Endothelial cell of umbilical vein (primary cell): ENCODE measurements around the gene AQP12B. TPM values are rescaled to one million over a fixed set of nuclear protein-coding genes. Genes with fewer than 3 reads are reported as not detected.

Experiments used
- BruUV-seq: library from RNA; stranded (reverse); fragments of 400-500 nt; replicated peaks from 2 replicates; lab custom pipeline; 2021; lab: Mats Ljungman, UMichigan
- CTCF ChIA-PET: fragments of 300-600, 350-600 bp; sonication (Branson Sonifier 250); formaldehyde crosslinking; loops from one replicate; lab custom pipeline; 2021; ENCODE audit warnings: antibody characterized with exemption, inconsistent platforms; lab: Charles Lee
- POLR2A ChIA-PET: fragments of 300-600, 350-600 bp; sonication (Branson Sonifier 250); formaldehyde crosslinking; loops from one replicate; lab custom pipeline; 2021; ENCODE audit warnings: antibody characterized with exemption, inconsistent platforms; lab: Charles Lee
- DNase-seq: peaks from one replicate; pipeline ENCODE4 v3.0.0-alpha.2; 2011; ENCODE audit warnings: low read depth, low spot score
- FAIRE-seq: peaks from 2 replicates; lab custom pipeline; 2011; peaks lifted over from hg19 to GRCh38; lab: Jason Lieb, UNC
- H2AFZ ChIP-seq: 2 replicates; pipeline ENCODE4 v1.6.0; 2012; ENCODE audit warnings: low read depth, low read length, control low read depth, inconsistent platforms
- H3K27ac ChIP-seq: 2 replicates; pipeline ENCODE4 v1.5.1; 2011; ENCODE audit warnings: low read depth, mild to moderate bottlenecking, control low read depth, low read length, moderate library complexity; ENCODE audit not compliant: insufficient read depth
- H3K27me3 ChIP-seq, 2 experiments: 2 replicates each; pipeline versions ENCODE4 v1.6.0 to v1.6.1; 2011; ENCODE audit warnings: low read length in 2 of 2, mixed read lengths in 1 of 2; ENCODE audit not compliant: control insufficient read depth in 2 of 2, insufficient read depth in 2 of 2
- H3K36me3 ChIP-seq, 2 experiments: 2 replicates in 1 of 2; 3 replicates in 1 of 2; pipeline ENCODE4 v1.5.1; 2011; ENCODE audit warnings: low read length in 2 of 2, mild to moderate bottlenecking in 1 of 2, moderate library complexity in 1 of 2; ENCODE audit not compliant: control insufficient read depth in 2 of 2, insufficient read depth in 2 of 2; ENCODE audit errors: extremely low read depth in 1 of 2
- H3K4me1 ChIP-seq: 3 replicates; pipeline ENCODE4 v1.5.1; 2011; ENCODE audit warnings: mild to moderate bottlenecking, low read length; ENCODE audit not compliant: control insufficient read depth, insufficient read depth; ENCODE audit errors: extremely low read depth
- H3K4me2 ChIP-seq: 2 replicates; pipeline ENCODE4 v1.6.1; 2011; ENCODE audit warnings: low read length, control low read depth, mixed read lengths; ENCODE audit not compliant: insufficient read depth
- H3K4me3 ChIP-seq, 3 experiments: fragments of 200-600 bp in 1 of 3; sonication (generic), shearing (Covaris generic) in 1 of 3; replicated peaks in 1 of 3; 2 replicates each; pipeline ENCODE4 v1.5.1; 2011 to 2016; ENCODE audit warnings: control low read depth in 3 of 3, low read length in 3 of 3, mild to moderate bottlenecking in 2 of 3, inconsistent platforms in 1 of 3, low read depth in 1 of 3, moderate library complexity in 1 of 3; ENCODE audit not compliant: insufficient read depth in 1 of 3
- H3K79me2 ChIP-seq: 2 replicates; pipeline ENCODE4 v1.6.0; 2012; ENCODE audit warnings: low read length, inconsistent platforms; ENCODE audit not compliant: control insufficient read depth, insufficient read depth
- H3K9ac ChIP-seq: replicated peaks from 2 replicates; pipeline ENCODE3; 2011; ENCODE audit warnings: low read length, control low read depth; ENCODE audit not compliant: insufficient read depth; ENCODE audit errors: extremely low read depth
- H3K9me1 ChIP-seq: replicated peaks from 3 replicates; pipeline ENCODE4 v1.6.0; 2011; ENCODE audit warnings: mild to moderate bottlenecking, low read length; ENCODE audit not compliant: control insufficient read depth, insufficient read depth; ENCODE audit errors: extremely low read depth
- H3K9me3 ChIP-seq: replicated peaks from 2 replicates; pipeline ENCODE4 v1.5.1; 2012; ENCODE audit warnings: low read length, inconsistent platforms; ENCODE audit not compliant: control insufficient read depth, insufficient read depth
- H4K20me1 ChIP-seq: replicated peaks from 2 replicates; pipeline ENCODE3; 2011; ENCODE audit warnings: mild to moderate bottlenecking, low read length; ENCODE audit not compliant: control insufficient read depth, insufficient read depth; ENCODE audit errors: extremely low read depth
- CTCF ChIP-seq, 2 donors: IDR thresholded peaks; 1 replicate in 1 of 2; 2 replicates in 1 of 2; pipeline ENCODE4 v1.5.1; 2011; ENCODE audit warnings: low read length in 2 of 2, mild to moderate bottlenecking in 2 of 2, moderate library complexity in 2 of 2, control low read depth in 1 of 2, inconsistent platforms in 1 of 2, low read depth in 1 of 2; ENCODE audit not compliant: insufficient read depth in 1 of 2; ENCODE audit errors: extremely low read depth in 1 of 2
- EZH2 ChIP-seq: IDR thresholded peaks from 2 replicates; pipeline ENCODE4 v1.6.1; 2012; ENCODE audit warnings: borderline replicate concordance, low read depth, mild to moderate bottlenecking, moderate library complexity, low read length, inconsistent platforms; ENCODE audit not compliant: severe bottlenecking
- FOS ChIP-seq: IDR thresholded peaks from 2 replicates; pipeline ENCODE4 v1.6.1; 2011; ENCODE audit warnings: mild to moderate bottlenecking, low read length, moderate library complexity, borderline replicate concordance; ENCODE audit not compliant: insufficient read depth
- GATA2 ChIP-seq: IDR thresholded peaks from 2 replicates; pipeline ENCODE4 v1.7.0; 2011; ENCODE audit warnings: low read depth, mild to moderate bottlenecking, moderate library complexity, mixed read lengths, low read length; ENCODE audit not compliant: insufficient read length, insufficient read depth
- JUN ChIP-seq: IDR thresholded peaks from 2 replicates; pipeline ENCODE4 v1.6.1; 2011; ENCODE audit warnings: borderline replicate concordance, low read depth; ENCODE audit not compliant: insufficient read length, insufficient read depth
- MAX ChIP-seq: IDR thresholded peaks from 2 replicates; pipeline ENCODE4 v1.6.1; 2011; ENCODE audit not compliant: insufficient read depth, insufficient read length
- MYC ChIP-seq: IDR thresholded peaks from one replicate; pipeline ENCODE4 v1.6.1; 2011; ENCODE audit warnings: mild to moderate bottlenecking, low read depth, low read length
- POLR2A ChIP-seq: IDR thresholded peaks from 2 replicates; pipeline ENCODE4 v1.6.1; 2012; ENCODE audit warnings: low read depth, mild to moderate bottlenecking, control low read depth, low read length
- POLR2AphosphoS5 ChIP-seq: IDR thresholded peaks from 2 replicates; pipeline ENCODE4 v1.6.1; 2012; ENCODE audit warnings: low read depth, mild to moderate bottlenecking, control low read depth, low read length, moderate library complexity; ENCODE audit not compliant: insufficient read depth
- dilution Hi-C: fragments of 300-500 bp; cut with MboI; formaldehyde crosslinking; loops from one replicate; pipeline ENCODE4 v1.15.0; 2019; ENCODE audit warnings: low sequenced_read_pairs; ENCODE audit not compliant: extremely low pct_ligation_motif_present
- intact Hi-C: fragments of 100-400 bp; cut with micrococcal nuclease; formaldehyde crosslinking; loops from one replicate; pipeline ENCODE4 v1.10.0; 2022
- polyA plus RNA-seq, 4 experiments: library from polyadenylated mRNA; depleted of rRNA in 3 of 4; stranded (reverse) in 3 of 4; unstranded in 1 of 4; fragments of >200 nt; gene quantifications; 2 replicates each; pipeline versions ENCODE4 v1.2.1 to v1.2.3, GENCODE V29; 2011 to 2012; ENCODE audit warnings: missing spikeins in 1 of 4
- total RNA-seq: library from RNA; stranded (reverse); gene quantifications from 2 replicates; pipeline ENCODE4 v1.2.3, GENCODE V29; 2021

AQP12B gene
- total and polyA plus RNA-seq, 2 donors (not counting 3 experiments of a cell fraction or from before 2014, with no cell fraction given) = not detected

- H3K4me3 ChIP-seq = no peak overlapping the region
- FAIRE-seq (no peak), DNase-seq (no peak)
- H3K9me1 ChIP-seq = no peaks in the 10 kb centered on the region
- ChIA-PET POLR2A (no interaction called here), CTCF (interaction anchor here (1.7 kb wide), 1 partner anchor 122 kb away, joined by 5 read pairs; no protein-coding TSS in a partner anchor)
- intact Hi-C loops = no loop called here
- H3K4me2 ChIP-seq = no peak overlapping the region
- no peaks in the 10 kb centered on the region for H3K4me1 ChIP-seq
- BruUV-seq = no TSS peak
- dilution Hi-C loops = no loop called here
- TF ChIP-seq POLR2A (no peak), CTCF (IDR thresholded peaks at IDR 0.05; ENCODE audit: extremely low read depth in 1 of 2, insufficient read depth in 1 of 2, low read depth in 1 of 2, low read length in 2 of 2) (no peak), EZH2 (no peak), MAX (no peak), GATA2 (no peak), MYC (no peak), JUN (no peak), POLR2AphosphoS5 (no peak), FOS (no peak)
- no peaks in the 10 kb centered on the region for H3K27me3 ChIP-seq
- H3K27ac ChIP-seq = no peak overlapping the region
- no peak overlapping the region for H3K9ac ChIP-seq
- H3K79me2 ChIP-seq = no peaks in the 10 kb centered on the region
- H2AFZ ChIP-seq = no peak overlapping the region
- H4K20me1 ChIP-seq = no peaks in the 10 kb centered on the region
- H3K9me3 ChIP-seq = no peaks in the 10 kb centered on the region
- no peaks in the 10 kb centered on the region for H3K36me3 ChIP-seq
Measured at GRCh38 chr2:240718896-240719490, 36.3 kb upstream of the AQP12B start.
